Heart right ventricle (tissue), 16 donors: ENCODE measurements around the gene RIPPLY2. TPM values are rescaled to one million over a fixed set of nuclear protein-coding genes. Genes with fewer than 3 reads are reported as not detected.

Experiments
- ATAC-seq, 8 donors: fragments of 200-7000 bp; cut with Tn5 transposase; one replicate each; pipeline ENCODE4 v1.9.1; 2020; ENCODE audit warnings: mild to moderate bottlenecking in 8 of 8, moderate library complexity in 8 of 8, moderate number of reproducible peaks in 1 of 8
- DNase-seq, 2 donors: peaks; one replicate each; pipeline ENCODE4 v3.0.0-alpha.2; 2020
- H3K27ac ChIP-seq, 10 donors: fragments of 200-600 bp; sonication (generic) in 2 of 10; one replicate each; pipeline versions ENCODE4 v1.5.0 to v1.8.0; 2020 to 2022; ENCODE audit warnings: mild to moderate bottlenecking in 3 of 10
- H3K27me3 ChIP-seq, 7 donors: fragments of 200-600 bp; one replicate each; pipeline ENCODE4 v1.8.0; 2021 to 2022; ENCODE audit warnings: mild to moderate bottlenecking in 2 of 7
- H3K36me3 ChIP-seq, 9 donors: fragments of 200-600 bp; sonication (generic) in 1 of 9; one replicate each; pipeline versions ENCODE4 v1.5.0 to v1.8.0; 2020 to 2022; ENCODE audit warnings: mild to moderate bottlenecking in 2 of 9
- H3K4me1 ChIP-seq, 9 donors: fragments of 200-600 bp; sonication (generic) in 1 of 9; one replicate each; pipeline versions ENCODE4 v1.5.0 to v1.8.0; 2020 to 2022; ENCODE audit warnings: mild to moderate bottlenecking in 4 of 9
- H3K4me3 ChIP-seq, 10 donors: fragments of 200-600 bp; sonication (generic) in 2 of 10; one replicate each; pipeline versions ENCODE4 v1.5.0 to v1.8.0; 2020 to 2022; ENCODE audit warnings: mild to moderate bottlenecking in 7 of 10, moderate library complexity in 2 of 10
- H3K9me3 ChIP-seq, 11 donors: fragments of 200-600 bp in 10 of 11; sonication (generic) in 2 of 11; one replicate each; pipeline versions ENCODE4 v1.5.0 to v1.8.0; 2013 to 2022; ENCODE audit warnings: mild to moderate bottlenecking in 2 of 11, control low read depth in 1 of 11, moderate library complexity in 1 of 11
- CTCF ChIP-seq, 9 donors: fragments of 200-600 bp; sonication (generic) in 2 of 9; IDR thresholded peaks; one replicate each; pipeline versions ENCODE4 v1.5.0 to v1.8.0; 2021 to 2022; ENCODE audit warnings: antibody characterized with exemption in 9 of 9, mild to moderate bottlenecking in 5 of 9, moderate library complexity in 1 of 9
- WGBS, 2 donors: extraction: QIAGEN DNeasy Blood & Tissue Kit; methylation state at CpG; one replicate each; pipeline ENCODE4 v1.1.7; 2013; ENCODE audit warnings: inconsistent platforms in 1 of 2; 5-methylcytosine and 5-hydroxymethylcytosine counted together
- intact Hi-C, 10 donors: fragments of 100-400 bp; cut with DNase I; formaldehyde crosslinking; loops; one replicate each; pipeline versions ENCODE4 v1.11.1 to v1.14.2; 2022
- polyA plus RNA-seq, 2 donors: library from polyadenylated mRNA; stranded (reverse); fragments of 200-250 nt; gene quantifications; one replicate each; pipeline ENCODE4 v1.2.3, GENCODE V29; 2013
- total RNA-seq, 10 donors: library from RNA; stranded (reverse); fragmentation: NEBNext Ultra II Directional in 3 of 10; extraction: Animal tissue kit (Norgen Biotek cat#: 25700) in 3 of 10; gene quantifications; one replicate each; pipeline versions ENCODE4 v1.2.1 to v1.2.4, GENCODE V29; 2021 to 2023
- donor health status: Arrhythmogenic right ventricular cardiomyopathy.
- donor health status: ischemic (EF 13 %, LVEDD 7.1; RV severe dilation, severe dysfunction).
- donor health status: healthy with polysubstance abuse.
- donor health status: DM: no; HTN: yes; CAD: no.
- donor health status: DM: no; HTN: no; CAD: no.
- donor health status: ischemic (EF 25% LVEDD 6.9; RV normal size, moderate dysfunction).
- donor health status: ischemic (EF 25% LVEDD 5.7; RV mildly dilated, moderate dysfunction).
- donor health status: healthy.
- donor health status: DM: yes; HTN: yes; CAD: no.
- donor health status: Ischemic cardiomyopathy.
- donor health status: ischemic (EF 35%, LVEDD 5.7; RV mildly dilated, moderate dysfunction).
- donor health status: nonischemic (EF 11% LVEDD 7.7; RV severe dilation, severe dysfunction).
- donor health status: DM: yes; HTN: yes; CAD: no.
- donor health status: PGD.
- donor health status: ischemic (EF 29% LVEDD 5.4; RV normal size, mild dysfunction).
- donor health status: nonischemic (EF 23%, LVEDD 6.1; RV moderate dilation, normal function).

RIPPLY2 gene
- total and polyA plus RNA-seq, 12 donors: 0.17 TPM; not detected in 11

- Histone ChIP-seq H3K27ac (peak overlapping the region in 7 of 10 donors; percentile 79 to 93 (median 89)), H3K9me3 (no peaks in the 10 kb centered on the region), H3K4me1 (peaks cover 3 to 25% (median 21%) of the 10 kb centered on the region in 9 donors), H3K27me3 (peaks cover 0 to 16% (median under 1%) of the 10 kb centered on the region in 7 donors), H3K4me3 (peak overlapping the region in 9 of 10 donors; percentile 67 to 94 (median 81)), H3K36me3 (peaks cover 0 to 16% (median 3%) of the 10 kb centered on the region in 9 donors)
- TF ChIP-seq CTCF (IDR thresholded peaks at IDR 0.05): no peak
- ATAC-seq (no peak), DNase-seq (no peak)
- 22 to 23% methylated on average over 7 of the region's 7 CpGs for WGBS, 2 donors
- intact Hi-C loops: no loop called here
These were observed 7.2 kb downstream of the RIPPLY2 start for GRCh38 chr6:83860359-83860755.

- Histone ChIP-seq H3K36me3 (peaks cover 0 to 22% (median 7%) of the 10 kb centered on the region in 9 donors), H3K27me3 (peaks cover 0 to 10% (median 0%) of the 10 kb centered on the region in 7 donors), H3K4me3 (peak overlapping the region in 8 of 10 donors; percentile 70 to 94 (median 82)), H3K4me1 (peaks cover 3 to 25% (median 21%) of the 10 kb centered on the region in 9 donors), H3K9me3 (no peaks in the 10 kb centered on the region), H3K27ac (peak overlapping the region in 3 of 10 donors; percentile 90 to 93 (median 90))
- no peak for DNase-seq
- no peak for ATAC-seq
- 79 to 82% methylated on average over 8 of the region's 8 CpGs for WGBS, 2 donors
- intact Hi-C loops: no loop called here
- no peak for TF ChIP-seq CTCF (IDR thresholded peaks at IDR 0.05)
These were observed 7.8 kb downstream of the RIPPLY2 start for GRCh38 chr6:83860782-83861495.

GRCh38 chr6:83862776-83863471 lies 9.8 kb downstream of the RIPPLY2 start:
- WGBS, 2 donors: 72 to 82% methylated on average over 4 of the region's 4 CpGs
- Histone ChIP-seq H3K27me3 (no peaks in the 10 kb centered on the region), H3K9me3 (no peaks in the 10 kb centered on the region), H3K27ac (no peak overlapping the region), H3K4me3 (no peak overlapping the region), H3K4me1 (peaks cover 3 to 33% (median 23%) of the 10 kb centered on the region in 9 donors), H3K36me3 (peaks cover 0 to 40% (median 7%) of the 10 kb centered on the region in 9 donors)
- intact Hi-C loops: no loop called here
- ATAC-seq (no peak), DNase-seq (no peak)
- TF ChIP-seq CTCF (IDR thresholded peaks at IDR 0.05): no peak

GRCh38 chr6:83867043-83867442 lies 13.9 kb downstream of the RIPPLY2 start:
- H3K4me3 ChIP-seq: no peak overlapping the region
- H3K36me3 ChIP-seq: peaks cover 0 to 51% (median 7%) of the 10 kb centered on the region in 9 donors
- ATAC-seq: no peak
- no peaks in the 10 kb centered on the region for H3K9me3 ChIP-seq
- DNase-seq: no peak
- no peaks in the 10 kb centered on the region for H3K27me3 ChIP-seq
- peak overlapping the region in 1 of 10 donors; percentile 64 for H3K27ac ChIP-seq
- no peak for TF ChIP-seq CTCF (IDR thresholded peaks at IDR 0.05)
- peaks cover 0 to 21% (median 0%) of the 10 kb centered on the region in 9 donors for H3K4me1 ChIP-seq
- intact Hi-C loops: no loop called here
